ENCODE results near the gene STIMATE. TPM values are rescaled to one million over a fixed set of nuclear protein-coding genes. Genes with fewer than 3 reads are reported as not detected.

STIMATE gene
- total RNA-seq, 4 donors from 2014 or later = 12.7 to 20.7 (median 16.1) TPM

DNA sequence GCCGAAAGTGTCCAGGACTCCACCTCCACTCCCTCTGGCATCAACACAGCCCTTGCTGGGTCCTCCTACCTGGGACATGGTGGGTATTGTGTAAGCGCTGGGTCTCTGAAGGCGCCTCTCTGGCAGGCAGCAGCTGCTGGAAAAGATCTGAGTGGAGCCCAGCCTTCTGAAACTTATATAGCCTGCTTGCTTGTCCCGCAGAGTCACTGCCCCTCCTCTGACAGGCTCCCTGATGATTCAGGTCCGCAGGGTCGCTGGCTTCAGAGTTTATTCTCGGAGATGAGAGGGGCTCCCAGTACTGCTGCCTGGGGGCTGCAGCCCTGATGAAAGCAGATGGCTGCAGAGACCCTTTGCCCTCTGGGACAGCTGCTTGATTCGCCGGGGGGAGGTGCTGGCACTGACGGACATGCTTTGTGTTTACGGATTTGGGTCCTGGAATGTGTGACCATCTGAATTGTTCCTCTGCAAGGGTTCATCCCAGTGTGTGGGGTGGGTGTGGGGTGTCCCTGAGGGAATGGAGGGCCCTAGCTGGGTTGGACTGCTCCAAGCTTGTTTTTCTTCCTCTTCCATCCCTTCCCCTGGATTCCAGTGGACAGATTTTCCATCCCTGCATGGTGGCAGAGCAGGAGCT lies 62.4 kb downstream of the STIMATE start, which contains the start of gene MUSTN1:
Gene MUSTN1, minus strand, starts transcription at position 149 of the 631 bp plus-strand sequence. Its CDS starts 71 bp downstream, at position 78.
- DNase-seq (ENCODE audit: low spot score in 2 of 2) = no peak
- no peak for TF ChIP-seq CTCF (IDR thresholded peaks at IDR 0.05)
- TF ChIP-seq POLR2A (IDR thresholded peaks at IDR 0.05) = no peak
- WGBS, 2 donors = 61 to 65% methylated on average over 6 to 11 of the region's 11 CpGs
- no peak within 1 kb of the TSS for H3K4me3 ChIP-seq (ENCODE audit: low read depth, poor library complexity, severe bottlenecking)
- intact Hi-C loops (cut with DNase I; ENCODE audit: low total_unique reads) = no loop called here

GRCh38 chr3:52833202-52833601 lies 64.1 kb downstream of the STIMATE start:
- intact Hi-C loops (cut with DNase I; ENCODE audit: low total_unique reads) = no loop called here
- DNase-seq (ENCODE audit: low spot score in 2 of 2) = no peak
- 89 to 94% methylated on average over 14 of the region's 14 CpGs for WGBS, 2 donors
- TF ChIP-seq POLR2A (IDR thresholded peaks at IDR 0.05) = no peak
- TF ChIP-seq CTCF (IDR thresholded peaks at IDR 0.05) = no peak
- no peak overlapping the region for H3K4me3 ChIP-seq (ENCODE audit: low read depth, poor library complexity, severe bottlenecking)

DNA sequence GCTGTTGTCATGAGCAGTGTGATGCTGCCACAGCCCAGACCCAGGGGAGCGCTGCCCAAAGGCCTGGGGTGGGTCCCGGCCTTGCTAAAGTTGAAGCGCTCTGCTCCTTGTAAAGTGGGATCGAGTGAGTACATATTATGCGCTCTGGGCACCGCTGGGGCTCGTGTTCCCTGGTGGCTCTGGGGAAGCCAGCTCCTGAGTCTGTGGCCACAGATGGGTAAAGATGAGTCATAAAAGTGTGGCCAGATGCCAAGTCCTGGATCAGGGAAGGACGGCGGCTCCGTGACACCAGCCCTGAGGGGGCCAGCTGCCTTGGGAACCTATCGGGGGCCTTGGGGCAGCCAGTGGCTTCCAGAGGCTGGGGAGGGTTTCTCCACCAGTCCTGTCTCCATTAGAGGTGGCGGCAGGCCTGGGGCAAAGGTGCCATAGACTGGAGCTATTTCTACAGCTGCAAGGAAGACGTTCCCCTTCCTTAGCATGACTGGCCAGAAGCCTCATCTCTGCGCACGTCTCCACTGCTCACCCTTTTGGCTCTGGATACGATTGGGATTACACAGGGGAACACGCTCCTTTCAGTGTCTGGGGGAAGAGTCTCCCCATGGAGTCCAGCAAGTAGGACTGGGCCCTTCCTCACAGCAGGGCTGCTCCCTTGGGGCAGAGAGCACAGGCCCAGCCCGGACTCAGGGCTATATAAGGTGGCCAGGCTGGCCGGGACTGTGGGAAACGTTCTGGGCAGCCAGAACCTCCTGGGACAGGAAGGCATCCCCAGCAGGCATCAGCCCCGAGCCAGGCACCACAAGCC lies 65.6 kb downstream of the STIMATE start:
- intact Hi-C loops (cut with DNase I; ENCODE audit: low total_unique reads) = no loop called here
- 28% methylated on average over 20 to 21 of the region's 21 CpGs for WGBS, 2 donors
- peak in 1 of 2 donors; percentile 64 for DNase-seq (ENCODE audit: low spot score in 2 of 2)
- TF ChIP-seq CTCF (IDR thresholded peaks at IDR 0.05) = no peak
- no peak for TF ChIP-seq POLR2A (IDR thresholded peaks at IDR 0.05)
- H3K4me3 ChIP-seq (ENCODE audit: low read depth, poor library complexity, severe bottlenecking) = no peak overlapping the region

GRCh38 chr3:52830535-52831258 lies 66.7 kb downstream of the STIMATE start, which contains the start of gene ITIH4:
TSS of gene ITIH4 (minus strand) at chr3:52830672. CDS start at chr3:52830642, 30 bp downstream.
- TF ChIP-seq POLR2A (IDR thresholded peaks at IDR 0.05) (no peak), CTCF (IDR thresholded peaks at IDR 0.05) (no peak)
- intact Hi-C loops (cut with DNase I; ENCODE audit: low total_unique reads) = no loop called here
- DNase-seq (ENCODE audit: low spot score in 2 of 2) = no peak
- no peak within 1 kb of the TSS for H3K4me3 ChIP-seq (ENCODE audit: low read depth, poor library complexity, severe bottlenecking)
- WGBS, 2 donors = 78 to 81% methylated on average over 16 of the region's 16 CpGs

GRCh38 chr3:52829906-52830463 lies 67.4 kb downstream of the STIMATE start:
- WGBS, 2 donors = 85 to 91% methylated on average over 10 of the region's 10 CpGs
- no peak for DNase-seq (ENCODE audit: low spot score in 2 of 2)
- intact Hi-C loops (cut with DNase I; ENCODE audit: low total_unique reads) = no loop called here
- TF ChIP-seq CTCF (IDR thresholded peaks at IDR 0.05) (no peak), POLR2A (IDR thresholded peaks at IDR 0.05) (no peak)
- H3K4me3 ChIP-seq (ENCODE audit: low read depth, poor library complexity, severe bottlenecking) = no peak overlapping the region

Data from lower leg skin (tissue), 4 donors.